ENCODE data around the gene DICER1. TPM values are rescaled to one million over a fixed set of nuclear protein-coding genes. Genes with fewer than 3 reads are reported as not detected.

DICER1 gene
- total RNA-seq, 2 experiments from 2014 or later: 39.9 to 40.9 TPM

GRCh38 chr14:95043314-95043713 lies 114.0 kb downstream of the DICER1 start:
- Mint-ChIP-seq H3K4me1 (ENCODE audit: low read depth) (no peaks in the 10 kb centered on the region), H3K36me3 (no peaks in the 10 kb centered on the region), H3K27ac (no peak overlapping the region), H3K9me3 (no peaks in the 10 kb centered on the region), H3K4me3 (no peak overlapping the region), H3K27me3 (peaks cover 8% of the 10 kb centered on the region)
- ChIA-PET POLR2A (no interaction called here), CTCF (no interaction called here)
- no peak for DNase-seq
- intact Hi-C loops (cut with micrococcal nuclease): no loop called here

GRCh38 chr14:95041477-95042020 lies 115.8 kb downstream of the DICER1 start:
- ChIA-PET CTCF (no interaction called here), POLR2A (no interaction called here)
- intact Hi-C loops (cut with micrococcal nuclease): no loop called here
- no peak for DNase-seq
- H3K36me3 Mint-ChIP-seq: no peaks in the 10 kb centered on the region
- H3K27me3 Mint-ChIP-seq: peaks cover 8% of the 10 kb centered on the region
- no peaks in the 10 kb centered on the region for H3K4me1 Mint-ChIP-seq (ENCODE audit: low read depth)
- no peaks in the 10 kb centered on the region for H3K9me3 Mint-ChIP-seq
- H3K27ac Mint-ChIP-seq: no peak overlapping the region
- H3K4me3 Mint-ChIP-seq: no peak overlapping the region

GRCh38 chr14:95040708-95041476 lies 116.4 kb downstream of the DICER1 start:
- intact Hi-C loops (cut with micrococcal nuclease): no loop called here
- CTCF ChIA-PET: no interaction called here
- no peak for DNase-seq

GRCh38 chr14:95039993-95040348 lies 117.4 kb downstream of the DICER1 start:
- ChIA-PET CTCF (no interaction called here), POLR2A (no interaction called here)
- H3K4me1 Mint-ChIP-seq (ENCODE audit: low read depth): no peaks in the 10 kb centered on the region
- intact Hi-C loops (cut with micrococcal nuclease): no loop called here
- DNase-seq: no peak
- H3K27ac Mint-ChIP-seq: no peak overlapping the region
- H3K9me3 Mint-ChIP-seq: no peaks in the 10 kb centered on the region
- H3K36me3 Mint-ChIP-seq: no peaks in the 10 kb centered on the region
- peaks cover 8% of the 10 kb centered on the region for H3K27me3 Mint-ChIP-seq
- H3K4me3 Mint-ChIP-seq: no peak overlapping the region

More at GRCh38 chr14:95040708-95041476, 116.4 kb downstream of the DICER1 start:
- POLR2A ChIA-PET: no interaction called here
- no peaks in the 10 kb centered on the region for H3K36me3 Mint-ChIP-seq
- H3K27ac Mint-ChIP-seq: no peak overlapping the region
- H3K9me3 Mint-ChIP-seq: no peaks in the 10 kb centered on the region
- H3K27me3 Mint-ChIP-seq: peaks cover 8% of the 10 kb centered on the region
- no peak overlapping the region for H3K4me3 Mint-ChIP-seq
- no peaks in the 10 kb centered on the region for H3K4me1 Mint-ChIP-seq (ENCODE audit: low read depth)

- no peaks in the 10 kb centered on the region for H3K36me3 Mint-ChIP-seq
- H3K27ac Mint-ChIP-seq: no peak overlapping the region
- intact Hi-C loops (cut with micrococcal nuclease): no loop called here
- peaks cover 8% of the 10 kb centered on the region for H3K27me3 Mint-ChIP-seq
- H3K4me3 Mint-ChIP-seq: no peak overlapping the region
- DNase-seq: no peak
- H3K4me1 Mint-ChIP-seq (ENCODE audit: low read depth): no peaks in the 10 kb centered on the region
- POLR2A ChIA-PET: no interaction called here
- CTCF ChIA-PET: no interaction called here
- no peaks in the 10 kb centered on the region for H3K9me3 Mint-ChIP-seq
These were observed 117.9 kb downstream of the DICER1 start for GRCh38 chr14:95039259-95039992.

GRCh38 chr14:95038521-95039250 lies 118.6 kb downstream of the DICER1 start:
- ChIA-PET CTCF (interaction anchor here (1.2 kb wide), 1 partner anchor 12 kb away, joined by 4 read pairs; no protein-coding TSS in a partner anchor), POLR2A (interaction anchor here (0.6 kb wide), 1 partner anchor 110 kb away, joined by 3 read pairs; no protein-coding TSS in a partner anchor)
- Mint-ChIP-seq H3K4me3 (no peak overlapping the region), H3K9me3 (no peaks in the 10 kb centered on the region), H3K4me1 (ENCODE audit: low read depth) (no peaks in the 10 kb centered on the region), H3K27me3 (peaks cover 8% of the 10 kb centered on the region), H3K36me3 (no peaks in the 10 kb centered on the region), H3K27ac (no peak overlapping the region)
- DNase-seq: no peak
- intact Hi-C loops (cut with micrococcal nuclease): no loop called here

- CTCF ChIA-PET: interaction anchor here (1.2 kb wide), 1 partner anchor 10 kb away, joined by 4 read pairs; no protein-coding TSS in a partner anchor
- intact Hi-C loops (cut with micrococcal nuclease): no loop called here
These were observed 120.1 kb downstream of the DICER1 start for GRCh38 chr14:95037273-95037672.

More at GRCh38 chr14:95037273-95037672, 120.1 kb downstream of the DICER1 start:
- Mint-ChIP-seq H3K4me1 (ENCODE audit: low read depth) (no peaks in the 10 kb centered on the region), H3K27me3 (peaks cover 8% of the 10 kb centered on the region), H3K9me3 (peaks cover 4% of the 10 kb centered on the region), H3K4me3 (no peak overlapping the region), H3K36me3 (no peaks in the 10 kb centered on the region), H3K27ac (no peak overlapping the region)
- POLR2A ChIA-PET: no interaction called here
- no peak for DNase-seq

Small RNA genes lying within 50 kb of the gene (microRNA-seq; reads per million reads assigned to microRNA genes)
- 4.3 reads per million, percentile 7 among the genes with 10 or more reads in this experiment for gene MIR3173 (ENCODE audit: borderline microRNAs expressed, borderline number of aligned reads, borderline replicate concordance)

Other genes with a start within 250 kb of the DICER1 start
- gene CLMN, start 162.4 kb upstream of the DICER1 start, total RNA-seq: under 1 TPM; 0.92 to 0.97 TPM

Data from activated CD4-positive, alpha-beta memory T cell treated with anti-CD3 and anti-CD28 coated beads for 36 hours (primary cell).